Tibial artery (tissue), 4 donors: ENCODE measurements around the gene RPL39.
A peak's percentile ranks its signal among the peaks of the same experiment; 100 is the strongest.

Experiments
- DNase-seq, 2 donors: peaks; one replicate each; pipeline ENCODE4 v3.0.0-alpha.2; 2019
- H3K27ac ChIP-seq, 2 donors: fragments of 200-600 bp; sonication (generic) in 1 of 2; 1 replicate in 1 of 2; 2 replicates in 1 of 2; pipeline ENCODE4 v1.5.1; 2018 to 2019; ENCODE audit warnings: mild to moderate bottlenecking in 1 of 2
- H3K27me3 ChIP-seq, 2 donors: fragments of 200-600 bp; sonication (generic) in 1 of 2; one replicate each; pipeline versions ENCODE4 v1.5.1 to v1.6.0; 2016 to 2019
- H3K36me3 ChIP-seq, 3 donors: fragments of 200-600 bp; sonication (generic) in 2 of 3; one replicate each; pipeline ENCODE4 v1.5.1; 2016 to 2019; ENCODE audit warnings: mild to moderate bottlenecking in 2 of 3
- H3K4me1 ChIP-seq, 4 donors: fragments of 200-600 bp; sonication (generic) in 2 of 4; 1 replicate in 3 of 4; 2 replicates in 1 of 4; pipeline ENCODE4 v1.5.1; 2016 to 2019
- H3K4me3 ChIP-seq, 2 donors: fragments of 200-600 bp; sonication (generic) in 1 of 2; 1 replicate in 1 of 2; 2 replicates in 1 of 2; pipeline ENCODE4 v1.5.1; 2018 to 2019; ENCODE audit warnings: mild to moderate bottlenecking in 2 of 2
- H3K9me3 ChIP-seq, 3 donors: fragments of 200-600 bp; sonication (generic) in 1 of 3; one replicate each; pipeline ENCODE4 v1.5.1; 2016 to 2019
- intact Hi-C: fragments of 100-400 bp; cut with DNase I; formaldehyde crosslinking; loops from one replicate; pipeline ENCODE4 v1.15.0; 2023; ENCODE audit warnings: low total_unique reads
- TF ChIP-seq, protein P1 (sequence below), 2 experiments: fragments of 200-600 bp in 1 of 2; fragments of 450-650 bp in 1 of 2; IDR thresholded peaks; one replicate each; pipeline ENCODE4 v1.5.1; 2017 to 2019; ENCODE audit warnings: antibody characterized with exemption in 2 of 2, mild to moderate bottlenecking in 1 of 2, moderate library complexity in 1 of 2

RPL39 gene

DNA sequence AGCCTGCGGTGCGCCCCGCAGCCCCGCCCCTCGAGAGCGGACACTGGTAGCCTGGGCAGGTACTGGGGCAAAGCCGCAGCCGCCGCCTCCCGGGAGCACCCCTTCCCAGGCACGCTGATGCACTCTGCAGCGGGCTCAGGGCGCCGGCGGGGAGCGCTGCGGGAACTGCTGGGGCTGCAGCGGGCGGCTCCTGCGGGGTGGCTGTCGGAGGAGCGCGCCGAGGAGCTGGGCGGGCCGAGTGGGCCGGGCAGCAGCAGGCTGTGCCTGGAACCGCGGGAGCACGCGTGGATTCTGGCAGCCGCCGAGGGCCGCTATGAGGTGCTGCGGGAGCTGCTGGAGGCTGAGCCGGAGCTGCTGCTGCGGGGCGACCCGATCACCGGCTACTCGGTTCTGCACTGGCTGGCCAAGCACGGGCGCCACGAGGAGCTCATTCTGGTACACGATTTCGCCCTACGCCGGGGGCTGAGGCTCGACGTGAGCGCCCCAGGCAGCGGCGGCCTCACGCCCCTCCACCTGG, 32.6 kb downstream of the RPL39 start:
- H3K9me3 ChIP-seq, result no peaks in the 10 kb centered on the region
- peaks cover 0 to 15% (median 7%) of the 10 kb centered on the region in 4 donors for H3K4me1 ChIP-seq
- no peak overlapping the region for H3K27ac ChIP-seq
- H3K36me3 ChIP-seq, result no peaks in the 10 kb centered on the region
- peak overlapping the region; percentile 46 to 56 for H3K4me3 ChIP-seq
- DNase-seq, result no peak
- H3K27me3 ChIP-seq, result peaks cover 0 to 4% of the 10 kb centered on the region in 2 donors
- TF ChIP-seq, protein P1, sequence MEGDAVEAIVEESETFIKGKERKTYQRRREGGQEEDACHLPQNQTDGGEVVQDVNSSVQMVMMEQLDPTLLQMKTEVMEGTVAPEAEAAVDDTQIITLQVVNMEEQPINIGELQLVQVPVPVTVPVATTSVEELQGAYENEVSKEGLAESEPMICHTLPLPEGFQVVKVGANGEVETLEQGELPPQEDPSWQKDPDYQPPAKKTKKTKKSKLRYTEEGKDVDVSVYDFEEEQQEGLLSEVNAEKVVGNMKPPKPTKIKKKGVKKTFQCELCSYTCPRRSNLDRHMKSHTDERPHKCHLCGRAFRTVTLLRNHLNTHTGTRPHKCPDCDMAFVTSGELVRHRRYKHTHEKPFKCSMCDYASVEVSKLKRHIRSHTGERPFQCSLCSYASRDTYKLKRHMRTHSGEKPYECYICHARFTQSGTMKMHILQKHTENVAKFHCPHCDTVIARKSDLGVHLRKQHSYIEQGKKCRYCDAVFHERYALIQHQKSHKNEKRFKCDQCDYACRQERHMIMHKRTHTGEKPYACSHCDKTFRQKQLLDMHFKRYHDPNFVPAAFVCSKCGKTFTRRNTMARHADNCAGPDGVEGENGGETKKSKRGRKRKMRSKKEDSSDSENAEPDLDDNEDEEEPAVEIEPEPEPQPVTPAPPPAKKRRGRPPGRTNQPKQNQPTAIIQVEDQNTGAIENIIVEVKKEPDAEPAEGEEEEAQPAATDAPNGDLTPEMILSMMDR (IDR thresholded peaks at IDR 0.05), result no peak
- intact Hi-C loops, result no loop called here

DNA sequence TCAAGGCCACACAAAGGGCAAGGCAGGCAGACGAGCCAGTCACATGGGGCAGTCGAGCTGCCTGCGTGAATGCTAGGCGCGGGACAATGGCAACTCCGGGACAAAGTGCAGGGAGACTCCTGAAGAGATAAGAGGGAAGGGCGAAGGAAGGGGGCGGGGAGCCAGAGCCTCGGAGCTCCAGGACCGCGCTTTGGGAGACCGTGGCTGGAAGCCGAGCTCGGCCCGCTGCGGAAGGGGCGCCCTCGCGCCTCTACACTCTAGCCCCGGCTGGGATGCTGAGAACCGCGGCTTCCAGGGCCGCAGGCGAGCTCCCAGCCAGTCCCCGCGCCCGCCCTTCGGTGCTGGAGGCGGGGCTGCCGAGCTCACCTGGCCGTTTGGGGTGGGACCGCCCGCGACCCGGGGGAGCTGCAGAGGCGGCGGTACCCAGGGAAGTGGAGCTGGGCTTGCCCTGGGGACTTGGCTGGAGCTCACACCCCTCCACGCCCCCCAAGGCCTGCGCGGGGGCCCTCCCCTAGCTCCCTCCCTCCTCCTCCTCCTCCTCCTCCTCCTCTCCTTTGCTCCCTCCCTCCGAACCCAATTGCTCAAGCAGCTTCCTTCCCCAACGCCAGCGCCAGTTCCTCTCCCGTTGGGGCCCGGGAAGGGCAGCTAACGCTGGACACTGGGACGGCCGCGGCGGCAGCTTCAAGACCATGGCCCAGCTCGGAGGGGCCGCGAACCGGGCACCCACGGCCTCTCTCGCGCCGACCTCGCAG, 33.3 kb downstream of the RPL39 start, which contains the start of gene SOWAHD:
Gene SOWAHD, plus strand, starts transcription at position 610 of the 752 bp plus-strand sequence. Its CDS starts 80 bp downstream, at position 690.
- peaks cover 0 to 4% of the 10 kb centered on the region in 2 donors for H3K27me3 ChIP-seq
- DNase-seq, result peak; percentile 47 to 69
- H3K4me3 ChIP-seq, result peak within 1 kb of the TSS; percentile 46 to 56
- TF ChIP-seq, protein P1 (IDR thresholded peaks at IDR 0.05), result no peak
- H3K36me3 ChIP-seq, result no peaks in the 10 kb centered on the region
- peaks cover 0 to 15% (median 7%) of the 10 kb centered on the region in 4 donors for H3K4me1 ChIP-seq
- intact Hi-C loops, result no loop called here
- no peaks in the 10 kb centered on the region for H3K9me3 ChIP-seq
- no peak within 1 kb of the TSS for H3K27ac ChIP-seq

DNA sequence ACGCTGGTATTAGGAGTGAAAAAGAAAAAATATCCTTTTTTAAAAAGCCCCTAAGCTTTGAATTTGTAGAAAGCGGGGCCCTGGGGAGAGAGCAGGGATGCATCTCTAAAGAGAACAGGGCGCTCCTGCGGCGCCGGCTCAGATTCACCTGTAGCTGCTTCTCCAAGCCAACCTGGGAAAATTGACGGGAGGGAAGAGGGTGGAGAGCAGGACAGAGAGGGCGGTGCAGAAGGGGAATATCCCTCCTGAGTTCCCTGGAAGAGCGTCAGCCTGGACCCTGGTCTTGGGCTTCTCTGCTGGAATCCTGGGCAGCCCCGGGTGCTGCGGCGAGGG, 33.8 kb downstream of the RPL39 start:
- no peak for DNase-seq
- intact Hi-C loops, result no loop called here
- Histone ChIP-seq H3K36me3 (no peaks in the 10 kb centered on the region), H3K4me1 (peaks cover 0 to 15% (median 7%) of the 10 kb centered on the region in 4 donors), H3K4me3 (peak overlapping the region; percentile 46 to 56), H3K27ac (no peak overlapping the region), H3K9me3 (no peaks in the 10 kb centered on the region), H3K27me3 (peaks cover 0 to 4% of the 10 kb centered on the region in 2 donors)
- TF ChIP-seq, protein P1 (IDR thresholded peaks at IDR 0.05), result no peak

DNA sequence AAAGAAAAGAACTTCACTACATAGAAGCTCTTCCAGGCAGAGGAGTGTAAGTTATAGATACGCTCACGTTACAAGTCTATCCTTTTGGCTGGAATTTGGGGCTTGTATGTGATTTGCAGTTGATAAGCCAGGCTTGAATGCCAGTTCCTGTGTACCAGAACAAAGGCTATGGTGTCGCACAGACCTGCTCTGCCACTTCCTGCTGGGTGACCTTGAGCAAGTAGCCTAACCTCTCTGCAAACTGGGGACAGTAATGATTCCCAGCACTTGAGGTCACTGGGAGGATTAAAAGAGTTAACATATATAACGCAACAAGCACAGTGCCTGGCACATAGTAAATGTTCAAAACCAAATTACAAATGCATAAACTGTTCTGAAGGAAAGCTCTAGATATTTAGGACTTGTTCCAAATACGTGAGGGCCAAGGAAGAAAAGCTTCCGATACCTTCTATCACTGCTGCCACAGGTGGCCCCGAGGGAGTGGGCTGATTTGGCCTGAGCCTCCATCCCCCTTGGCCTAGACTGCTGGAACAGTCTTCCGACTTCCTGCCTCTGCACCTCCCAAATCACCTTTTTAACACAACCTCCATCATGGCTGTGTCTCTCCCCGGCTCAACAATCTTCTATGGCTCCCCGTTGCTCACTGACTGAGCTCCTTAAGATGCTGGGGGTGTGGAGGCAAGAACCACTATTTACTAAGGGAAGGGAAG, 34.3 kb downstream of the RPL39 start:
- Histone ChIP-seq H3K27me3 (peaks cover 0 to 4% of the 10 kb centered on the region in 2 donors), H3K9me3 (no peaks in the 10 kb centered on the region), H3K4me1 (peaks cover 0 to 15% (median 7%) of the 10 kb centered on the region in 4 donors), H3K27ac (no peak overlapping the region), H3K4me3 (no peak overlapping the region), H3K36me3 (no peaks in the 10 kb centered on the region)
- TF ChIP-seq, protein P1 (IDR thresholded peaks at IDR 0.05), result no peak
- intact Hi-C loops, result no loop called here
- DNase-seq, result no peak

DNA sequence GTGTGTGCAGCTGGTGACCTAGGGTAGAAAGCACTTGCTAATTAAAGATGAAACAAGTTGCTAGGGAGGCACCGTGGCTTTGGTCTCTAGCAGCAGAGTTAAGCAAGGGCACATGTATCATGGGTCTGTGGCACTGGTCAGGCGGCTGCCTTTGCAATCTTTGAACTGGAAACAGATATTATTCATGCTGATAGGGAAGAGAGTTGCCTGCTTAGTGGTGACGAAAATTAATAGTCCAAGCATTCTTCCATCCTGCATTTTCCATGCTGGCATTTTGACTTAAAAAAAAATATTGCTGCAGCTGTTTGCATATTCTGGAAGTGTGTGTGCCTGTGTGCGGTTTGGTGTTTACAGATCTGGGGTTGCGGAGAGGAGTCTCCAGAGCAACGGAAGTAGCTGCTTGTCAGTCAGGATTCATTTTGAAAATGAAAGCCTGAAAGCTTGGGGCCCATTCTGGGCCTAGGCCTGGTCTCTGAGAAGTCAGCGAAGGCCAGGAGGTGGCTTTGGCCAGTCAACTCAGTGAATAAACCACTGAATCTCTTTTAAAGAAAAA, 35.4 kb downstream of the RPL39 start:
- H3K27me3 ChIP-seq, result peaks cover 0 to 4% of the 10 kb centered on the region in 2 donors
- TF ChIP-seq, protein P1 (IDR thresholded peaks at IDR 0.05), result no peak
- intact Hi-C loops, result no loop called here
- no peak for DNase-seq
- H3K27ac ChIP-seq, result no peak overlapping the region
- no peak overlapping the region for H3K4me3 ChIP-seq
- H3K36me3 ChIP-seq, result no peaks in the 10 kb centered on the region
- H3K9me3 ChIP-seq, result no peaks in the 10 kb centered on the region
- H3K4me1 ChIP-seq, result peaks cover 0 to 15% (median 7%) of the 10 kb centered on the region in 4 donors
